Hematopoietic multipotent progenitor cell treated with erythropoietin and hydrocortisone succinate and interleukin-3 and kit ligand, for 6 days (in vitro differentiated cells): ENCODE measurements around the gene KLHL6.
A peak's percentile ranks its signal among the peaks of the same experiment; 100 is the strongest.
"Not testable (repeated sequence)": the region's sequence is repeated elsewhere in the genome, so short reads cannot be mapped to it uniquely, and the experiment has no call there.

Experiments
- DNase-seq: peaks from one replicate; pipeline ENCODE4 v3.0.0-alpha.2; 2015

KLHL6 gene

DNA sequence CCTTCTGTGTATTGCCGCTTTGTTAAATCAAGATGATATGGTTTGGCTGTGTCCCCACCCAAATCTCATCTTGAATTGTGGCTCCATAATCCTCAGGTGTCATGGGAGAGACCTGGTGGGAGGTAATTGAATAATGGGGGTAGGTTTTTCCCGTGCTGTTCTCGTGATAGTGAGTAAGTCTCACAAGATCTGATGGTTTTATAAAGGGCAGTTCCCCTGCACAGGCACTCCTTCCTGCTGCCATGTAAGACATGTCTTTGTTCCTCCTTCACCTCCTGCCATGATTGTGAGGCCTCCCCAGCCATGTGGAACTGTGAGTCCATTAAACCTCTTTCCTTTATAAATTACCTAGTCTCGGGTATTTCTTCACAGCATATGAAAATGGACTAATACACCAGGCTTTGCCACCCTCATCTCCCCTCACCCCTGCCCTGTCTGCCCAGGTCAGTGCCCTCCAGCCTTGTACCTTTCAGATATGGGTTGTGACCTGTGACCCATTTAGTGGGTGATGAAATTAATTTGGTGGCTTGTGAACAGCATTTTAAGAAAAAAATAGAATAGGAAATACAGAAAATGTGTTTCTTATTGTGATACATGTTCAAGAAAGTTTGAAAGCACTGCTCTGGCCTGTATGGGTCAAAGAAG lies 71.0 kb downstream of the KLHL6 start:
- DNase-seq, result no peak

DNA sequence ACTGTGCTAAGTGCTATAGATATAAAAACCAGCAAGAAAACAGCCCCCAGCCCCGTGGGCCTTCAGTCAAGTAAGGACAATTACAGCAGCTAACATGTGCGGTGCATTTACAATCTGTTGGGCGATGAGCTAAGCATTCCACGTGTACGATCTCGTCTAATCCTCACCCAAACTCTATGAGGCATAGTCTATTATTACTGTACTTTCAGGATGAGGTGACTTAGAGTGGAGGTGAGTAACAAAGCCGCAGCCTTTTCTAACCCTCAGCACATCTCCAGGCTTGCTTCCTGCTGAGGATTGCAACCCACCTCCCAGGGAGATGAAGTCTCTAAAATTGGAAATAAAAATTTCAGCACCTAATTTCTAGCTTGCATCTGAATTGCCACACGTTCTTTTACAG lies 73.9 kb downstream of the KLHL6 start:
- no peak for DNase-seq

DNA sequence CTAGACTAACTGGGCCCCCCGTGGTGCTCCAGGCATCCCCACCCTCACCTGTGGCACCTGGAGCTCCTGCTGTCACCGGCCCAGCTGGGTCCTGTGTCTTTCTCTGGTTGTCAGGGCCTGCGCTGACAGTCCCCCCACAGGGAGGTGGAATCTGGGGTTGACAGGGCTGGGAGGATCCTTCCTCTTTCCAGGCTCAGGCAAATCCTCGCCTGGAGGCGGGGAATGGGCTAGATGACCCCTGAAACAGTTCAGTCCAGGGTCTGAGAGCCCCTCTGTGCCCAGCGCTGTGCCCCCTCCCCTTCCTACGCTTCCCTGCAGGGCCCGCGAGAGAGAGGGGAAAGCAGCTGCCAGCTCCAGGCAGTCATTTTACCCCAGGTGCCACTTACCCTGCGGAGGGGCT lies 77.0 kb downstream of the KLHL6 start:
- DNase-seq, result no peak

DNA sequence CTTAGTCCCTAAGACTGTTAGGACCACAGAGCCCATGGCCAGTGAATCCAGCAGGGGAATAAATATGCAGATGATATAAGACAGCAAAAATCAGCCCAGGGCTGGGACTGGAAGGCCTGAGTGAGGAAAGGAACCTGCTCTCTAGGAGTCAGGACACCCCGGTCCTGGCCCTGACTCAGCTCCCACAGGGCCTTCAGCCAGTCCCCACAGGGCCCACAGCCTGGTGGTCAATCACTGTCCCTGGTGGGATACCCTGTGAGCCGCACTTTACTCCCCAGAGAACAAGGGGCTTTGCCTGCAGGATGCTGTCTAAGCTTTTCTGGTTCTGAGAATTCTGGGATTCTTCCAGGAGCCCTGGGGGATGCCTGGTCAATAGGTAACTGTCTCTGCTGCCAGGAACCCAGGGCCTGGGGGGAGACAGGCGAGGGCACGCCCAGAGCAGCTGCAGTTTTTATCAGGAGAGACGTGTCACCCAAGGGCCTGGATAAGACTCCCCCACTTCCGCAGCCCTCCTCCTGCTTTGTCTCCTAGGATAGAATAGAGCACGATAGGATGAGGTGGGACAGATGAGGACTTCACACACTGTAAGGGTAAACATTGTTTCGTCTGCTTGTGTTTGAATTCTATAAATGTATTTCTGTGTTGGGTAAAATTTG lies 77.6 kb downstream of the KLHL6 start:
- DNase-seq, result no peak

DNA sequence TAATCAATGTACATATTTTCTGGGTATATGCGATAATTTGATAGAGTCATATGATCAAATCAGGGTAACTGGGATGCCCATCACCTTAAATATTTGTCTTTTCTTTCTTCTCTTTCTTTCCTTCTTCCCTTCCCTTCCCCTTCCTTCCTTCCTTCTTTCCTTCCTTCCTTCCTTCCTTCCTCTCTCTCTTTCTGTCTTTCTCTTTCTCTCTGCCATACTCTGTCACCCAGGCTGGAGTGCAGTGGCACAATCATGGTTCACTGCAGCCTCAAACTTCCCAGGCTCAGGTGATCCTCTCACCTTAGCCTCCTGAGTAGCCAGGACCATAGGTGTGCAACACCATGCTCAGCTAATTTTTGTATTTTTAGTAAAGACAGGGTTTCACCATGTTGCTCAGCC lies 79.7 kb downstream of the KLHL6 start:
- DNase-seq, result not testable (repeated sequence)

DNA sequence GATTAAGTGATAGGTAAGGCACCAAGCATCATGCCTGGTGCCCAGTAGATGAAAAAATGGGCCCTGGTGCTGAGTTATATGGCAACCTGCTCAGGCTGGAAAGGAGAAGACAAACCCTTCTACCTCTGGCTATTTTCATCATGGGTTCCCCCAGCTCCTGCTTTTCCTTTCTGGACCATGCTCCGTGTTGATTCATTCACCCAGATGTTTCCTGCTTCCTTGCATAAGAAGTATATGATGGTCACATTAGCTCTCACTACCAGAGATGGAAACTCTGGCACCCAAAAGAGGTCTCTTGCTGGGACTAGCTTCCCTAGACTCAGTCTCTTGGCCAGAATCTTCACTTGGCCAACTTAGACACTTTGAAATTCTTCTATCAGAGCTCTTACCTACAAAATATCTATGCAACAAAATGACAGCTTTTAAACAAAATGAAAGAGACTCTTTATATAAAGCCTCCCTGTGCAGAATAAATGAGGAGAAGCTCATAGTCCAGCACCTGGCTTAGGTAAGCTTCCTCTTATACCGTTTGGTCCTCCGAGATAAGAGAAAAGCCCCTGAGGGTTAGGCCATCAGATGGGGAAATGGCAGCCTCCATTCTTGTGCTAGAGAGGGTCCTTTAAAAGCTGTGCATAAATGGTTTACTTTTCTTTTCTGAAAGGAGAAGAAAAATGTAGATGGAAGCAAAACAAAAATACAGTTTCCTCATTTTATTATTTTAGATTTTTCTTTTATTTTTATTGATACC lies 80.3 kb downstream of the KLHL6 start:
- no peak for DNase-seq

DNA sequence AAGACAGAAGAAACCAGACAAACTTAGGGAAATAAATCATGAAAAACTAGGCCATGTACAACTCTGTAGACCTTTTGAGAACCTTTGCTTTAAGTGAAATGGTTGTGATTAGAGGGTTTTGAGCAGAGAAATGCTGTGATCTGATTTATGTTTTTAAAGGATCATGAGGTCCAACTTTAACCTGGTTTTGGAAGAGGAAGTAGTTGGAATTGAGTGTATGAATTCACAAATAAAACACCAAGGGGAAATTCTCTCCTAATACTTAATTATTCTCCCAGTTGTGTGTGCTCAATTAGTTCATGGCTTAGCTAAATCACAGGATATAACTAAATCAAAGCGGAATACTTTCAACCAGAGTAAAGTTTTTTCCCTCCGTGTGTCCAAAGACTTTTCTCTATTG lies 81.5 kb downstream of the KLHL6 start:
- no peak for DNase-seq

DNA sequence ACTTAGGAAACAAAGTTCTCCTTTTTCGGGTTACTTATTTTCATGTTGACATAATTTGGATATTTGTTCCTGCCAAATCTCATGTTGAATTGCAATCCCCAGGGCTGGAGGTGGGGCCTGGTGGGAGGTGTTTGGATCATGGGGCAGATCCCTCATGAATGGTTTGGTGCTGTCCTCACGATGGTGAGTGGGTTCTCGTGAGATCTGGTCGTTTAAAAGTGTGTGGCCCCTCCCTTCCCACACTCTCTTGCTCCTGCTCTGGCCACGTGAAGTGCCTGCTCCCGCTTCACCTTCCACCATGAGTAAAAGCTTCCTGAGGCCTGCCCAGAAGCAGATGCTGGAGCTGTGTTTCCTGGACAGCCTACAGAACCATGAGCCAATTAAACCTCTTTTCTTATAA lies 83.4 kb downstream of the KLHL6 start:
- no peak for DNase-seq

DNA sequence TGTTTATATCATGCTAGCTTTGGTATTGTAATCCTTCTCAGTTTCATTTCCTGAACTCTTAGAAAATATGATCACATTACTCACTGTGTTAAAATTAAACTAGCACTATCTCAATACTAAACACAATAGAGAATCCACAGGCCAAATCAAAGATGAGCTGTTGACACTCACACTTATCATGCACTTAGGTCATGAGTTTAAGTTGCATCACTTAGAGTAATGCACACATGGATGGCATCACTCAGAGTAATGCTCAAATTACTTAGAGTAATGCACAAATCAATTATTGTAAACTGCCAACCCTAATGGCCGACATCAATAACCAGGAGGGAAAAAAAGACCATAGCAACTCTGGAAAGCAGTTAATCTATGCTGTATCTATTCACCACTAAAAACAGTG lies 87.1 kb downstream of the KLHL6 start:
- DNase-seq, result no peak

DNA sequence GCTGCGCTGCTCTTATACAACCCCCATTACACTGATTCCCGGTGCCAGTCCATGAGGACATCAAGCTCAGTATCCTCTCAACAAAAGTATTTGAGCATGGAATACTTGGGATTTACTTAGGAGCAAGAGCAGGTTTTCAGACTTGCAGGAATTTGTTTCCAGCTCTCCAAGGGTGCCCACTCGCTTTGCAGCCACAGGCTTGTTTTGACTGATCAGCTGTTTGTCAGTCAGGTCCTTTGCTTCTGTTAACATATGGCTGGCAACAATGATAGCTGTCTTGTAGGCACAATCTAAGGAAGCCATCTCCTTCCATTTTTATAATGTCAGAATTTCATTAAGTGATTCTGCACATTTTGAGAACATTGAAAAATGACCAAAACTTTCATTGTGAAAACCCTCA lies 88.9 kb downstream of the KLHL6 start:
- no peak for DNase-seq

DNA sequence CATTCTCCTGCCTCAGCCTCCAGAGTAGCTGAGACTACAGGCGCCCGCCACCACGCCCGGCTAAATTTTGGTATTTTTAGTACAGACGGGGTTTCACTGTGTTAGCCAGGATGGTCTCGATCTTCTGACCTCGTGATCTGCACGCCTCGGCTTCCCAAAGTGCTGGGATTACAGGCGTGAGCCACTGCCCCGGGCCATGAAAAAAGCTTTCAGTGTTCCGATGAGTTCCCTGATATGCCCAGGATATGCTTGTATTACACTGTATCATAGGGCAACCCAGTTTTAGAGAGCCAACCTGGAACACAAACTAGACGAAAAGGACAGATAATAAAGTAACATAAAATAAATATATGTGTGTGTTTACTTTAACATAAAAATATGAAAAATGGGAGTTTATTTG lies 89.8 kb downstream of the KLHL6 start:
- DNase-seq, result not testable (repeated sequence)

DNA sequence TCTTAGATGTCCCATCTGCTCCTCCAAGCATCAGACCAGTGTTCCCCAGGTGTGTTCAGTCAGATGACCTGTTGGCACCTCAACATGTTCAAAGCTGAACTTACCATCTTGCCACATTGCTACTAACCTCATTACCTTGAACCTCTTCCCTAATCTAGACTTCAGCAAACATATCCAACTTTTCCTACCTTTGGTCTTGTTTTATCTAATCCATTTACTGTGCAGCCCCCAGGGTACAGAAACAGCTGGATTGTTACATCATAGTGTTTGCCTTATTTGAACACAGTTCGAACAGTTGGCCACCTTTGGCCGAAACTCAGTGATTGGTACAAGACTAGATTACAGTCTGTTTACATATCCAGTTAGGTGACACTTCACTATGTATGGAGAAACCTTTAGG lies 91.0 kb downstream of the KLHL6 start:
- DNase-seq, result no peak

DNA sequence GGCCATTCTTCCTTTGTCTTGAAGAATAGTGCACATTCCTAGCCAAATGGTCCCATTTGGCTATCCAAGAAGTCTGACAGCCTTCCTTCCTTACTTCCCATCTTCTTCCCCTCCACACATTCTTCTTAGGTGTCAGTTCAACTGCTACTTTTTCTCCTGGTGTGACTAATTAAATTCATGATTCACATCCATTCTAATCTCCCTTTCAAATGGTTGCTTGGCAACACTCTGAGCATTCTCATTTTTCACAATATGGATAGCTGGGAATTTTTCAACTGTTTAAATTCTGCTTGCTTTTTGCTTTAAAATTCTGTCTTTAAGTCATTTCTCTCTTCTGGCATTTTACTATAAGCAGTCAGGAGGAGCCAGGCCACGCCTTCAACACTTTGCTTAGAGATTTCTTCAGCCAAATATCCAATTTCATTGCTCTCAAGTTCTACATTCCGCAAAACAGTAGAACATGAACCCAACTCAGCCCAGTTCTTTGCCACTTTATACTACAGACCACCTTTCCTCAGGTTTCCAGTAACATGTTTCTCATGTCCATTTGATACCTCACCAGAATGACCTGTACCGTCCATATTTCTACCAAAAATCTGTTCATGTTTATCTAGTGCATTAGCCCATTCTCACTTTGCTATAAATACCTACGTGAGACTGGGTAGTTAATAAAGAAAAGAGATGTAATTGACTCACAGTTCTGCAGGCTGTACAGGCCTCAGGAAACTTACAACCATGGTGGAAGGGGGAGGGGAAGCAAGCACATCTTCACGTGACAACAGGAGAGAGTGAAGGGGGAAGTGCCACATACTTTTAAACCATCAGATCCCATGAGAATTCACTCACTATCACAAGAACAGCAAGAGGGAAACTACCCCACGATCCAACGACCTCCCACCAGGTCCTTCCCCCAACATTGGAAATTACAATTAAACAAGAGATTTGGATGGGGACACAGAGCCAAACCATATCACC lies 95.1 kb downstream of the KLHL6 start:
- no peak for DNase-seq

DNA sequence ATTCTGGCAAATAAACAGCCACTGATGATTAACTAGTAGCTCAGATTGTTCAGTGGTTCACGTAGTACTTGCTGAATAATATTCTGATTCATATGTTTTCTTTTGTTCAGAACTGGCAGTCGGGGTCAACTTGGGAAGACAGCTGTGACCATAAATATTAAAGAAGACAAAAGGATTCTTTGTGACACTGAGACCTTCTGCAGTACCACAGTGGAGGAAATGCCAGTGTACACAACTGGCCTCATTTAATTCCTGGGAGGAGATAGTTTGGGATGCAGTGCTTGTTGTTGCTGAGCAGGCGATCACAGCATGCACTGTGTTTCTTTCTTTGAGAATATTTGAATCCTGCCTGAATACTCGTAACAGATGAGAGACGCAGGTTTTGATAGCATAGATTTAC lies 100.4 kb downstream of the KLHL6 start:
- DNase-seq, result no peak

DNA sequence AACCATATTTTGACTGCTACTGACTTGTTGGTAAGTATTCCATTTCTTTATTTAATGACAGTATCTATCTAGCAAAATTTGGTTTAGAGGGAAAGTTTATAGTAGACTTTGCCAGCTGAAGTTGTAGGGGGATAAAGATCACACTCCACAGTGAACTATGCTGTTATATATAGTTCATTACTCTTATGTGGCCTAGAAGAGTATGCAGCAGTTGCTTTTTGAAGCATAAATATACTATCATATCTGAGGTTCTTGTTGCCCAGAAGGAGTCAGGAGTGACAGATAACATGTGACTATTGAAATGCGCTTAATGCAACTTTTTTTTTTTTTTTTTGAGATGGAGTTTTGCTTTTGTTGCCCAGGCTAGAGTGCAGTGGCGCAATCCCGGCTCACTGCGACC lies 101.4 kb downstream of the KLHL6 start:
- no peak for DNase-seq

DNA sequence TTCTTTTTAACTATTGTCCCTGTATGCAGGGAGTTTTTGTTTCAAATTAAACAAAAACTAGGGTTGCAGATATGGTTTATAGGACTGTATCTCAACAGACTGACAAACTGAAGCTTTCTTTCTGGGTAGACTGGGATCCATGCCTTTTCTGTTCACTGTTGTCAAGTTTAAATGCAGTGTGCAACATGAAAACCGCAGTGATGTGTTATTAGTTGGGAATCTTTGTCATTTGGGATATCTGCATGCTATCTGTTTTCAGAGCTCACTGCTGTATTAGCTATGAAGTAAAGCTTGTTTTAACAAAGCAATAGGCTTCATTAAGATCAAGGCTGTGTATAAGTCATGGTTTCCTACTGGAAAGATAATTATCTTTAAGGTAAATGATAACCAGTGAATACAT lies 105.7 kb downstream of the KLHL6 start:
- no peak for DNase-seq

DNA sequence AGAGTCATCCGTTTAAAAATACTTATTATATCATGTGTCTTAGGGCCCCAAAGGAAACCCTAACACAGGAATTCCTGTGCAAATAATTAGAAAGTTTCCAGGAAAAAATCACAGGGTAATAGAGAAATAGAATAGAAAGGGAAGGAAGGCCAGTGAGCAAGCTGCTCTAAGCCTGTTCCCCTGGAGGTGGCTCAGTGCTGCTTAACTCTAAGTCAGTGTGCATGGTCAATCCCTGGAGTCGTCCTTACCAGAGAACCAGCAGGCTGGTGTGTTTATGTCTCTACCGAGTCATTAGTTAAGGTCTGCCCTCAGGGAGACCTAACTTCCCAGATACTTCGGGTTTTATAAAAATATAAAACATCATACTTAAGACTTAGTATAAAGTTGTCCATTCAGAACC lies 106.1 kb downstream of the KLHL6 start:
- DNase-seq, result peak; percentile 61

DNA sequence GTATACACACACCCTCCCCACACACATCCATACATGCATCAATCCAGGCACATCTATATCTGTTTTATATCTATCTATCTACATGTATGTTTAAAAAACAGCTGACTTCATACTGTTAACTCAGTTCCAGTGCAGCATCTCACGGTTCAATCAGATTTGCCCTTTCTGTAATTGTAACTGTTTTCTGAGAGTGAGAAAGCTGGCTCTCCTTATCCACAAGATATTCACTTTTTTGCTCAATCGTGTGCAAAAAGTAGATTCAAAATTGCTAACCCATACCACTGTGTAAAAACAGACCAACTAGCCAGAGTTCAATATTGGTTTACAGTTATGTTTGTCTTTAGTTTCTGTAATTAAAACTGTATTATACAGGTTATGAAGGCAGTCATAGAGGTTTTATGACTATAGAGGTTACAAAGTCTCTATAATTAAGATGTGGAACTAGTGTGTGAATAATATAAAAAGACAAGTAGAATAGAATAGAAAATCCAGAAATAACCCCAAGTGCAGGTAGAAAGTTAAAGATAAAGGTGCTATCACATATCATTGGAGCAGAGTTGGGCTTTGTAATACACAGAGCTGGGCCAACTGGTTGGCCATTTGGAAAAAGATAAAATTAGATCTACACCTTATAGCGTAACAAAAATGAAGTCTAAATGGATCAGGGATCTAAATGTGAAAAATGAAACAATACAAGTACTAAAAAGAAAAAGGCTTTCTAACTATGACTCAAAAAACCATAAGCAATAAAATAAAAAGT lies 107.0 kb downstream of the KLHL6 start:
- peak; percentile 13 for DNase-seq

DNA sequence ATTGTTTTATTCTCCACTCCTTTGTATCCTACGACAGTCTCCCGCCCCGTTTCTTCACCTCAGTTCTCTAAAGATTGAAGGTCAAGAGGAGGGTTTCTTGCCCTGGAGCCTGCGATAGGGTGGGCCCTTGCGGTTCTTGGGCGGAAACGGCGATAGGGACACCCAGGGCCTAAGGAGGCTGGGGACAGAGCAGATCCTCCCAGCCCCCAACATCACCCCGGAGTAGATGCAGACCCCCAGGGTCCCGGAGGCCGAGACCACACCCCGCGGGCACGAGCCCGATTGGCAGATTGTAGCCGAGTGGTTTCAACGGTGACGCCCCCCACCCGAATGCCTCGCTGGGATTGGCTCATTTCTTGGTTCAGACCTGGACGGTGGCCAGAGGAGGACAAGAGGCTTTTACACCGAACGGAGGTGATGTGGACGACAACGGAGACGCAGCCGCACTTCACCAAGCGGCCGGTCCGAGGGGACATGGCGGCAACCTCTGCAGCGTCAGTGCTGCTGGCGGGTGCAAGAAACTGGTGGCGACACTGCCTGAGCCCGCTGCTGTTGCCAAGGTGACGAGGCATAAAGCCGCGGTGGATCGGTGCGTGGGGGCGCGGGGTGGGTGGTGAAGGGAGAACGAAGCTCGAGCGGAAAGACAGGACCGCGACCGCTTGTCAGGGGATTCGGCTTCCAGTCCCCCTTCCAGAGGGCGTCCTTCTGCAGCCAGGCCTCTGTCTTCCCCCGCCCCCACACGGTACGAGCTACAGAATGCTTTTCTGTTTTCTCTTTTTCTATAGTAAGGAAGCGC lies 108.1 kb downstream of the KLHL6 start:
- peak; percentile 95 for DNase-seq

DNA sequence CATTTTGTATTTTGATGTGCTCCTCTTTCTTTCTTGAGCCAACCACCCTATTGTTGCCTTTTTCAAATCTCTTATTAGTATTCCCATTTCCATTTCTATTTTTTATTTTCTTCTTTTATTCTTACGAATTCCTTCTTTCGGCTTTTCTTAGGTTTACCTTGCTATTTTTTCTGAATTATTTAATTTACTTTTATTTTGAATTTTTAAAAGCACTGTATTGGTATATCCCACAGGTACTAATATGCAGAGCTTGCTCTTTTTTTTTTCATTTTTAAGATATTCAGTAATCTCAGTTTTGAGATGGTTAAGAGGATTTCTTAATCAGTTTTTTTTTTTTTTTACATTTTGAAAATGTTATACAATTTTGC lies 108.7 kb downstream of the KLHL6 start:
- no peak for DNase-seq

DNA sequence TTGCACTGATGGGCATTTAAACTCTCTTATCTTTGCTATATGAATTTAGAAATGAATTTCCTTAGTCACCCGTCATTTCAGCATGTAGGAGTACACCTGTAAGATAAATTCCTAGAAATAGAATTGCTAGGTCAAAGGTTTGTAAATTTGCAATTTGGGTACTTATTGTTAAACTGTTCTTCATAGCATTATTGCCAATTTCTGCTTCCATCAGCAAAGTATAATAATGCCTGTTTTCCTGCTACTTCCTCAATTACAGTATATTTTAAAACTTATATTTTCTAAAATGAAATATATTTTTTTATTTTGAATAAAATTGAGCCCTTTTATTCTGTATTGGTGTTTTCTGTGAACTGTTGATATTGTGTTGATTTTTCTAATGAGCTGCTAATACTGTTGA lies 110.8 kb downstream of the KLHL6 start:
- DNase-seq, result no peak
